Gastroesophageal sphincter (tissue), 4 donors: ENCODE measurements around the gene MRPL27. TPM values are rescaled to one million over a fixed set of nuclear protein-coding genes. Genes with fewer than 3 reads are reported as not detected.

Experiments used
- ATAC-seq: fragments of 150-250 bp; one replicate; pipeline ENCODE4 v1.9.1; 2016; ENCODE audit warnings: mild to moderate bottlenecking, moderate library complexity
- H3K27ac ChIP-seq, 4 donors: fragments of 200-600 bp; sonication (generic) in 3 of 4; 1 replicate in 3 of 4; 2 replicates in 1 of 4; pipeline ENCODE4 v1.5.1; 2016 to 2019
- H3K27me3 ChIP-seq: fragments of 200-600 bp; sonication (generic); one replicate; pipeline ENCODE4 v1.5.1; 2019
- H3K36me3 ChIP-seq, 2 donors: fragments of 200-600 bp; sonication (generic); one replicate each; pipeline ENCODE4 v1.5.1; 2019; ENCODE audit warnings: control low read depth in 1 of 2
- H3K4me1 ChIP-seq, 3 donors: fragments of 200-600 bp; sonication (generic); 1 replicate in 2 of 3; 2 replicates in 1 of 3; pipeline ENCODE4 v1.5.1; 2016 to 2019; ENCODE audit warnings: control low read depth in 2 of 3
- H3K4me3 ChIP-seq, 2 donors: fragments of 200-600 bp; sonication (generic); one replicate each; pipeline ENCODE4 v1.5.1; 2019; ENCODE audit warnings: mild to moderate bottlenecking in 1 of 2, moderate library complexity in 1 of 2
- H3K9me3 ChIP-seq, 3 donors: fragments of 200-600 bp; sonication (generic); one replicate each; pipeline ENCODE4 v1.5.1; 2017 to 2019; ENCODE audit warnings: control low read depth in 2 of 3
- EP300 ChIP-seq: sonication (generic); formaldehyde crosslinking; IDR thresholded peaks from one replicate; pipeline ENCODE4 v1.6.1; 2017; ENCODE audit warnings: antibody characterized with exemption, mild to moderate bottlenecking
- POLR2A ChIP-seq, 2 donors: fragments of 450-650 bp; IDR thresholded peaks; one replicate each; pipeline ENCODE4 v1.6.1; 2017; ENCODE audit warnings: antibody characterized with exemption in 2 of 2, mild to moderate bottlenecking in 2 of 2, moderate library complexity in 1 of 2
- POLR2AphosphoS5 ChIP-seq: sonication (generic); formaldehyde crosslinking; IDR thresholded peaks from one replicate; pipeline ENCODE4 v1.6.1; 2017; ENCODE audit warnings: antibody characterized with exemption
- WGBS, 2 donors: methylation state at CpG; one replicate each; pipeline ENCODE4 v1.1.5; 2018; ENCODE audit warnings: low coverage in 1 of 2; 5-methylcytosine and 5-hydroxymethylcytosine counted together
- total RNA-seq, 4 donors: library from RNA; depleted of rRNA; stranded (reverse); fragments of >200 nt; gene quantifications; one replicate each; pipeline ENCODE4 v1.1.0, GENCODE V29; 2016
- TF ChIP-seq, protein P1 (sequence below), 4 experiments: fragments of 200-600 bp in 2 of 4; fragments of 450-650 bp in 2 of 4; sonication (generic) in 1 of 4; IDR thresholded peaks; one replicate each; pipeline ENCODE4 v1.5.1; 2017 to 2019; ENCODE audit warnings: antibody characterized with exemption in 4 of 4, mild to moderate bottlenecking in 2 of 4, moderate library complexity in 2 of 4

Gene MRPL27
- total RNA-seq, 4 donors from 2014 or later: 40.3 to 62.1 (median 52.2) TPM

DNA sequence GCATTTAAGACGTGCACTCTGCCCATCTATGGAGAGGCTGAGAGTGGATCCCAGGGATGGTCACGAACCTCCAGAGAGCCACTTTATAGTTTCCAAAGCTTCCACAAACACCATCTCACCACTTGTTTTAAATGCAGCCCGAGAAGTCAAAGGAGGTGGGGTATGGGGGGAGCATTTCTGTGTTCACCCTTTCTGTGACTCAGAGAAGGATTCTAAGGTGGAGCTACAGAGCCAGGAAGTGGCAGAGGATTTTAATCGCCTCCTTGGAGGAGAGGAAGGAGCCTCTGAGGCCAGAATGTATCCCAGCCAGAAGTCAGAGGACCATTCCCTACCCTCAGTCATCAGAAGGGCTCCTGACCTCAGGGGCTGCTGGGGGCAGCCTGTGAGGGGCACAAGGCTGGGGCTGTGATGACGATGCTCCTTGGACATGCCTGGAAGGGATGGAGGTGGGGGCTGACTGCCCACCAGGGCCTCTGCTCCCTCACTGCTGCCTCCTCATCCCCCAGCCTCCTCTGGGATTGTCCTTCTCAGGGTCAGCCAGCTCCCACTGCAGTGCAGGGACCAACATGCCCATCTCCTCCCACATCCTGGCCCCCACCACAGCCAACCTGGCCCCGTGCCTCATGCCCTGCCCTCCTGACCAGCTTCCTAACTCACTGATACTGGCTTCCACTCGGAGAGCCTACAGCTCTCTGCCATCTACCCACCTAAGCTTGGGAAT is 24.3 kb downstream of the MRPL27 start:
- Histone ChIP-seq H3K36me3 (peaks cover 0 to 15% of the 10 kb centered on the region in 2 donors), H3K27ac (peak overlapping the region in 1 of 4 donors; percentile 5), H3K4me3 (no peak overlapping the region), H3K27me3 (no peaks in the 10 kb centered on the region), H3K9me3 (no peaks in the 10 kb centered on the region), H3K4me1 (peaks cover 0 to 50% (median 22%) of the 10 kb centered on the region in 3 donors)
- no peak for TF ChIP-seq POLR2A (IDR thresholded peaks at IDR 0.05)
- TF ChIP-seq POLR2AphosphoS5: no peak
- no peak for TF ChIP-seq EP300
- TF ChIP-seq, protein P1, sequence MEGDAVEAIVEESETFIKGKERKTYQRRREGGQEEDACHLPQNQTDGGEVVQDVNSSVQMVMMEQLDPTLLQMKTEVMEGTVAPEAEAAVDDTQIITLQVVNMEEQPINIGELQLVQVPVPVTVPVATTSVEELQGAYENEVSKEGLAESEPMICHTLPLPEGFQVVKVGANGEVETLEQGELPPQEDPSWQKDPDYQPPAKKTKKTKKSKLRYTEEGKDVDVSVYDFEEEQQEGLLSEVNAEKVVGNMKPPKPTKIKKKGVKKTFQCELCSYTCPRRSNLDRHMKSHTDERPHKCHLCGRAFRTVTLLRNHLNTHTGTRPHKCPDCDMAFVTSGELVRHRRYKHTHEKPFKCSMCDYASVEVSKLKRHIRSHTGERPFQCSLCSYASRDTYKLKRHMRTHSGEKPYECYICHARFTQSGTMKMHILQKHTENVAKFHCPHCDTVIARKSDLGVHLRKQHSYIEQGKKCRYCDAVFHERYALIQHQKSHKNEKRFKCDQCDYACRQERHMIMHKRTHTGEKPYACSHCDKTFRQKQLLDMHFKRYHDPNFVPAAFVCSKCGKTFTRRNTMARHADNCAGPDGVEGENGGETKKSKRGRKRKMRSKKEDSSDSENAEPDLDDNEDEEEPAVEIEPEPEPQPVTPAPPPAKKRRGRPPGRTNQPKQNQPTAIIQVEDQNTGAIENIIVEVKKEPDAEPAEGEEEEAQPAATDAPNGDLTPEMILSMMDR (IDR thresholded peaks at IDR 0.05): no peak
- no peak for ATAC-seq
- WGBS, 2 donors: 60 to 81% methylated on average over 1 to 2 of the region's 7 CpGs

DNA sequence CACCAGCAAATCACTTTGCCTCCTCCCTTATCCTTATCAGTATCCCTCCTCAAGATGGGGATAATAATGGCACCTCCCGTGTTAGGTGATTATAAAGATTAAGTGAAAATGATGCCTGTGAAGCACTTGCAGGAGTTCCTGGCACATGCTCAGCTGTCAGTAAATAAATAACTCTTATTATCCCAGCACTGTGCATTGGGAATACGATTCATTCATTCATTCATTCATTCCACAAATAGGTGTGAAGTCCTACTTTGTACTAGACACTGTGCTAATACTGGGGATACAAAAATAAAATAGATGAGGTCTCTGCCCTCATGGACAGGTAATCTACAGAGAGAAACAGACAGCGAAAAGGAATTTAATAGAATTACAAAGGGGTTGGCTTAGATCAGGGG is 25.1 kb downstream of the MRPL27 start:
- Histone ChIP-seq H3K4me1 (peaks cover 0 to 50% (median 22%) of the 10 kb centered on the region in 3 donors), H3K36me3 (peaks cover 0 to 8% of the 10 kb centered on the region in 2 donors), H3K27me3 (no peaks in the 10 kb centered on the region), H3K9me3 (no peaks in the 10 kb centered on the region), H3K27ac (no peak overlapping the region), H3K4me3 (no peak overlapping the region)
- TF ChIP-seq POLR2A (IDR thresholded peaks at IDR 0.05): no peak
- TF ChIP-seq EP300: no peak
- TF ChIP-seq POLR2AphosphoS5: no peak
- TF ChIP-seq, protein P1 (IDR thresholded peaks at IDR 0.05): no peak
- WGBS, 2 donors: 34 to 57% methylated on average over 3 of the region's 3 CpGs
- ATAC-seq: no peak

DNA sequence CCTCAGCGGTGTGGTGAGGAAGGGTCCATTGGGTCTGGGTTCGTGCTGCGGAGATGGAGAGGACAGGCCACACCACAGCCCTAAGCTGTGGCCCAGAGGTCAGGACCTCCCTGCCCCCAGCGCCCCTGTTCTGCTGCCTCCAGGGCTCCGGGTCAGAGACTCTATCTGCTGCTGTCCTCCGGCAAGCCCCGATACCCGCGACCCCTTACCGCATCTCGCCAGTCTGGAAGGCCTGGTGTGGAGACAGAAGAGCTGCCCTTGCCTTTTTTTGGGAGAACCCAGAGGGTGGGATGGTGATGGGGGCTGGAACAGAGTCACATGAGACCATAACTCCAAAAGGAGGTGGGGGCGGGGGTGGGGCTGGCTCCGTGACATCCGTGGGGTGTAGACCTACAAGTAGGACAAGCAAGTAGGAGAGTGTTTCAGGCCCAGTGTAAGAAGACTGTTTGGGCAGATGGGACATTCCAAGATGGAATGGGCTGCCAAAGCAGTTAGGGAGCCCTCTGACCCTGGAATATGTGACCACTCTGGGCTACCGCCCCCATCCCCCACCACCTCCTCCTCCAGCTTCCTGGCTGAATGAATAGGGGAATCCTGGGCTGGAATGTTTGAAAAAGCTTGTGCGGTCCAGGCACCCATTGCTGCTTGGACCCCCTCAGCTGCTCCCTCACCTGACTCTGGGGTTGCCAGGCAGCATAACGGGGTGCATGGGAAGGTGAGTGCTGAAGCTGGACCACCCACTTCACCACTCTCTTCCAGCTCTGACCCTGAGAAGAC is 25.7 kb downstream of the MRPL27 start:
- peak overlapping the region in 3 of 4 donors; percentile 74 to 84 (median 83) for H3K27ac ChIP-seq
- WGBS, 2 donors: 0% methylated on average over 2 of the region's 17 CpGs; no CpG with 5 or more reads in 1 of the 2 donors
- ATAC-seq: no peak

DNA sequence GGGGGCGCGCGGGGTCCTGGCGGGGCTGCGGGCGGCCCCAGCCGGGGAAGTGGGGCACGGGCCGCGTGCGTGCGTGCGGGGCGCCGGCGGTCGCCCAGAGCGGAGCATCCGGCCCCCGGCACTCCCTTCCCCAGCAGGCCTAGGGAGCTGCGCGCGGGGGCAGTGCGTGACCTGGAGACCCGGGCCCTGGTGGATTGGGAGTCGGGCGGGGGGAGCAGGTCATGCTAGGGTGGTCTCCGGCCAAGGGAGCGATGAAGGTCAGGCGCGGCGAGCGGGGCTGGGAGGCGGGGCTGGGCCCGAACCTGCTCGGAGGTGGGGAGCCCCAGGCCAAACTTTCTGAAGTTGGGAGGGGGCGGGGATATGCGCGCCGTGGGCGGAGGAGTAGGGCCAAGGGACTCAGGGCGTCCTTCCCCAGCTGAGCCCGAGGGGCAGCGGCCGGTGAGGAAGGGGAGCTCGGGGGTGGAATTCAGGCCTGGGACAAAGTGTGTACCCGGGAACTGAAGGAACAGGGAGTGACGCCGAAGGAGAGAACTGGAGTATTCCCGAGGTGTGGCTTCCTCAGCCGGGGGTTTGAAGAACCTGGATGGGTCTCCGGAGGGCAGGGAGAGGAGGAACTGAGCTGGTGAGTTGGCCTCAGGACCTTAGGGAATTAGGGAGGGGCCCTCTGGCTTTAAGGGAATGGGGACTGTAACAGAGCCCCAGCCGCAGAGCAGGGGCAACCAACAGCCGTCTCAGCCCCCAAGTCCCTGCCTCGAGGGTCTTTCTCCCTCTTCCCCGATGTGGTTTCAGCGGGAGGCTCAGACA is 26.5 kb downstream of the MRPL27 start:
- peaks cover 0 to 37% (median 22%) of the 10 kb centered on the region in 3 donors for H3K4me1 ChIP-seq
- peak overlapping the region; percentile 88 to 90 for H3K4me3 ChIP-seq
- peak overlapping the region in 3 of 4 donors; percentile 74 to 84 (median 83) for H3K27ac ChIP-seq
- no peaks in the 10 kb centered on the region for H3K9me3 ChIP-seq
- no peaks in the 10 kb centered on the region for H3K27me3 ChIP-seq
- TF ChIP-seq, protein P1 (IDR thresholded peaks at IDR 0.05): no peak
- TF ChIP-seq POLR2AphosphoS5: no peak
- no peaks in the 10 kb centered on the region for H3K36me3 ChIP-seq
- 0% methylated on average over 8 to 13 of the region's 57 CpGs for WGBS, 2 donors
- ATAC-seq: peak; percentile 56

More for the DNA sequence above, 25.7 kb downstream of the MRPL27 start:
- peaks cover 0 to 45% (median 22%) of the 10 kb centered on the region in 3 donors for H3K4me1 ChIP-seq
- no peaks in the 10 kb centered on the region for H3K9me3 ChIP-seq
- H3K4me3 ChIP-seq: peak overlapping the region; percentile 88 to 90
- H3K27me3 ChIP-seq: no peaks in the 10 kb centered on the region
- H3K36me3 ChIP-seq: peaks cover 0 to 3% of the 10 kb centered on the region in 2 donors
- TF ChIP-seq POLR2AphosphoS5 (no peak), EP300 (no peak), POLR2A (IDR thresholded peaks at IDR 0.05) (no peak)
- TF ChIP-seq, protein P1 (IDR thresholded peaks at IDR 0.05): no peak
